HCT116 (cell line): ENCODE results near the gene CRACR2A.

ENCODE experiments used
- ATF3 ChIP-seq: IDR thresholded peaks from 2 replicates; pipeline ENCODE4 v1.6.1; 2012
- CTCF ChIP-seq, 3 experiments: fragments of 200-600 bp in 1 of 3; sonication (generic) in 1 of 3; IDR thresholded peaks in 2 of 3; conservative IDR thresholded peaks in 1 of 3; 2 replicates each; pipeline ENCODE4 v1.5.1; 2012 to 2017; ENCODE audit warnings: low read depth in 2 of 3, low read length in 2 of 3, antibody characterized with exemption in 1 of 3, borderline replicate concordance in 1 of 3, control low read depth in 1 of 3, mild to moderate bottlenecking in 1 of 3, mixed read lengths in 1 of 3, mixed run types in 1 of 3, moderate library complexity in 1 of 3; ENCODE audit not compliant: insufficient read depth in 1 of 3
- EGR1 ChIP-seq: IDR thresholded peaks from 2 replicates; pipeline ENCODE4 v1.6.1; 2012; ENCODE audit warnings: low read depth
- EZH2 ChIP-seq: fragments of 200-600 bp; sonication (generic); IDR thresholded peaks from 2 replicates; pipeline ENCODE4 v1.6.1; 2017; ENCODE audit warnings: antibody characterized with exemption, mixed run types
- MAX ChIP-seq: IDR thresholded peaks from 2 replicates; pipeline ENCODE4 v1.6.1; 2012
- POLR2A ChIP-seq: IDR thresholded peaks from 2 replicates; pipeline ENCODE4 v1.7.0; 2011; ENCODE audit warnings: borderline replicate concordance; ENCODE audit not compliant: insufficient read depth, insufficient read length; ENCODE audit errors: extremely low read depth
- RAD21 ChIP-seq: IDR thresholded peaks from 2 replicates; pipeline ENCODE4 v1.6.1; 2012; ENCODE audit warnings: low read depth, mild to moderate bottlenecking
- ZNF274 ChIP-seq: fragments of 200-500 bp; sonication (Bioruptor generic); IDR thresholded peaks from 2 replicates; pipeline ENCODE4 v1.6.1; 2014; ENCODE audit warnings: mild to moderate bottlenecking, low read depth, low read length, inconsistent platforms

GRCh38 chr12:3647504-3647903 lies 105.4 kb downstream of the CRACR2A start:
- TF ChIP-seq EZH2 (no peak), MAX (no peak), CTCF (IDR thresholded peaks at IDR 0.05 in 2 of 3, conservative IDR thresholded peaks at IDR 0.05 in 1 of 3; ENCODE audit: borderline replicate concordance in 1 of 3, insufficient read depth in 1 of 3, low read depth in 2 of 3, low read length in 2 of 3) (no peak), EGR1 (no peak), RAD21 (no peak), ZNF274 (no peak), POLR2A (no peak), ATF3 (no peak)
